Measurements from ENCODE around the gene ASGR1.

GRCh38 chr17:7184091-7184488 lies 4.9 kb upstream of the ASGR1 start:
- TF ChIP-seq POLR2A (IDR thresholded peaks at IDR 0.05; ENCODE audit: low read length) (no peak), GATA1 (IDR thresholded peaks at IDR 0.05; ENCODE audit: low read depth, low read length) (no peak)
